ENCODE measurements around the gene ADM.
"Not testable (repeated sequence)": the region's sequence is repeated elsewhere in the genome, so short reads cannot be mapped to it uniquely, and the experiment has no call there.

Gene ADM, protein sequence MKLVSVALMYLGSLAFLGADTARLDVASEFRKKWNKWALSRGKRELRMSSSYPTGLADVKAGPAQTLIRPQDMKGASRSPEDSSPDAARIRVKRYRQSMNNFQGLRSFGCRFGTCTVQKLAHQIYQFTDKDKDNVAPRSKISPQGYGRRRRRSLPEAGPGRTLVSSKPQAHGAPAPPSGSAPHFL

DNA sequence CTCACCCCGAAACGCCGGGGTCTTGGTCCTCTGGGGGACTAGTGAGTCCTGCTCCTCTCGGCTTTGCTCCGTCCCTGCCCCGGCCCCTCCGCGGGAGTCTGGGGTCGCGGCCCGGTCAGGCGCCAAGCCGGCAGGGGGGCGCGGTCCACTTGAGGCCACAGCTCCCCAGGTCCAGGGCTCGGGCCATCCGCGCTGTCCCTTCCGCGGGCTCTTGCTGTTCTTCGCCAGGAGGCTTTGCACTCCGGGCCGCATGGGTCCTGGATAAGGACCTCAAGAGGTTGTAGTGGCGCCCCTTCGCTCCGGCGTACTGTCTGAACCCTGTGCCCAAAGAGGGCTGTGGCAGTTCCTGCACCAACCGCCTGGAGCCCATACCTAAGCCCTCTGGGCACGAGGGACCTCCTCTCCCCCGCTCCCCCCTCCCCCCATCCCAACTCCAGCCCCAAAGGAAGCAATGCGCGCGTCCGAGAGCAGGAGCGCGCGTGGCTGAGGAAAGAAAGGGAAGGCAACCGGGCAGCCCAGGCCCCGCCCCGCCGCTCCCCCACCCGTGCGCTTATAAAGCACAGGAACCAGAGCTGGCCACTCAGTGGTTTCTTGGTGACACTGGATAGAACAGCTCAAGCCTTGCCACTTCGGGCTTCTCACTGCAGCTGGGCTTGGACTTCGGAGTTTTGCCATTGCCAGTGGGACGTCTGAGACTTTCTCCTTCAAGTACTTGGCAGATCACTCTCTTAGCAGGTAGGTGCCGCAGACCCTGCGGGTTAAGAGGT, at the start of gene ADM:
TSS of gene ADM (plus strand) at position 579 of the 767 bp plus-strand sequence. CDS start 628 bp downstream, outside the sequence.
- TF ChIP-seq, protein P1, sequence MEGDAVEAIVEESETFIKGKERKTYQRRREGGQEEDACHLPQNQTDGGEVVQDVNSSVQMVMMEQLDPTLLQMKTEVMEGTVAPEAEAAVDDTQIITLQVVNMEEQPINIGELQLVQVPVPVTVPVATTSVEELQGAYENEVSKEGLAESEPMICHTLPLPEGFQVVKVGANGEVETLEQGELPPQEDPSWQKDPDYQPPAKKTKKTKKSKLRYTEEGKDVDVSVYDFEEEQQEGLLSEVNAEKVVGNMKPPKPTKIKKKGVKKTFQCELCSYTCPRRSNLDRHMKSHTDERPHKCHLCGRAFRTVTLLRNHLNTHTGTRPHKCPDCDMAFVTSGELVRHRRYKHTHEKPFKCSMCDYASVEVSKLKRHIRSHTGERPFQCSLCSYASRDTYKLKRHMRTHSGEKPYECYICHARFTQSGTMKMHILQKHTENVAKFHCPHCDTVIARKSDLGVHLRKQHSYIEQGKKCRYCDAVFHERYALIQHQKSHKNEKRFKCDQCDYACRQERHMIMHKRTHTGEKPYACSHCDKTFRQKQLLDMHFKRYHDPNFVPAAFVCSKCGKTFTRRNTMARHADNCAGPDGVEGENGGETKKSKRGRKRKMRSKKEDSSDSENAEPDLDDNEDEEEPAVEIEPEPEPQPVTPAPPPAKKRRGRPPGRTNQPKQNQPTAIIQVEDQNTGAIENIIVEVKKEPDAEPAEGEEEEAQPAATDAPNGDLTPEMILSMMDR (conservative IDR thresholded peaks at IDR 0.05; ENCODE audit: control insufficient read depth, insufficient read depth, low read depth, low read length), result no peak
- peak; percentile 89 for DNase-seq (ENCODE audit: low read depth)
- peak within 1 kb of the TSS; percentile 98 for H3K4me3 ChIP-seq (ENCODE audit: control insufficient read depth, low read depth, low read length)

DNA sequence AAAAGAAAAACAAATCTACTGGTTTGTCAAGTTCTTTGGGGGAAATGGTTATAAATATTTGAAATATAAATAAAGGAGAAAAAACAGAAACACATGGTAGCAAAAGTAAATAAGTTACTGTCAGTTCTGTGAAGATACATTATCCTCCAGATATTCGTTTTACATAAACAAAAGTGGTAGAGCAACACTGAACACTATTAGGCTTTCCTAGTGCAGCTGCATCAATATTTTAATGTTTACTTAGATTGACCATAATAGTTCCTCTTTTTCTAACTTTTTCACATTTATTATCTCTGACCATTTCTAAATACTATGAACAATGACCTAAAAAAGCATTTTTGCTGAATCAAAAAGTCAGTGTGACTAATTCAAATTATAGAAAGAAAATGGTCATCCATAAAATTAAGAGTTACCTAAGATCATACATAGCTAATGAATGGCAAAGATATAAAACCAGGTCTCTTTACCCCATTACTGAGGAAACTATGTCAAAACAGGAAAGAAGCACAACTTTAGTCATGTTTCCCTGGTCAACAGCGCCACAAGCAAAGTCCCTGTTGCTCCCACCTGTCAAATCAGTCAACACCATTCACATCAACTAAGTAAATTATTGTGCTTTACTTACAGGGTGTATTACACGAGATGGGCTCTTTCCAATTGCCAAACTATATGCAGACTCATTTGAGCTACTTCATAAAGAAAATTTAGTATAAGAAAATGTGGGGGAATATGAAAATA, 49.3 kb upstream of the ADM start:
- DNase-seq (ENCODE audit: low read depth), result no peak
- TF ChIP-seq, protein P1 (conservative IDR thresholded peaks at IDR 0.05; ENCODE audit: control insufficient read depth, insufficient read depth, low read depth, low read length), result no peak
- H3K4me3 ChIP-seq (ENCODE audit: control insufficient read depth, low read depth, low read length), result no peak overlapping the region

DNA sequence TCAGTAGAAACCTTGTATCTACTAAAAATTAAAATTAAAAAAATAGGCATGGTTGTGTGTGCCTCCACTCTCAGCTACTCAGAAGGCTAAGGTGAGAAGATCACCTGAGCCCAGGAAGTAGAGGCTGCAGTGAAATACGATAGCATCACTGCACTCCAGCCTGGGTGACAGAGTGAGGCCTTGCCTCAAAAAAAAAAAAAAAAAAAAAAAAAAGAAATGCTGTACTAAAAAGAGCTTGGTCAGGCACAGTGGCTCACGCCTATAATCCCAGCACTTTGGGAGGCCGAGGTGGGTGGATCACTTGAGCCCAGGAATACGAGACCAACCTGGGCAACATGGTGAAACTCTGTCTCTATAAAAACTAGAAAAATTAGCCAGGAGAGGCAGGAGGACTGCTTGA, 47.4 kb upstream of the ADM start:
- no peak overlapping the region for H3K4me3 ChIP-seq (ENCODE audit: control insufficient read depth, low read depth, low read length)
- no peak for DNase-seq (ENCODE audit: low read depth)
- TF ChIP-seq, protein P1 (conservative IDR thresholded peaks at IDR 0.05; ENCODE audit: control insufficient read depth, insufficient read depth, low read depth, low read length), result no peak

DNA sequence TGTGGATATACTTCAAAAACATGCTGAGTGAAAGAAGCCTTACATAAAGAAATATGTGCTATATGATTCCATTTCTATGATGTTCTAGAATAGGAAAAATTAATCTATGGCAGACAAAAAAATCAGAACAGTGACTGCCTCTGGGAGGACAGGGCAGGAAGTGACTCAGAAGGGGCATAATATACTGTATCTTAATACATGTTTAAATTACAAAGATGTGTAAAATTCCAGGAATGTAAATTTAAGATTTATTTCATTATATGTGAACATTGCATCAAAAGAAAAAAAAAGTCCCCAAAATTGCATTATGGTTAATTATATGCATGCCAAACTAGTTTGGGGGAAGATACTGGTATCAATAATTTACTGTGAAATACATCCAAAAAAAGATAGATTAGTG, 43.1 kb upstream of the ADM start:
- H3K4me3 ChIP-seq (ENCODE audit: control insufficient read depth, low read depth, low read length), result no peak overlapping the region
- DNase-seq (ENCODE audit: low read depth), result no peak
- TF ChIP-seq, protein P1 (conservative IDR thresholded peaks at IDR 0.05; ENCODE audit: control insufficient read depth, insufficient read depth, low read depth, low read length), result no peak

DNA sequence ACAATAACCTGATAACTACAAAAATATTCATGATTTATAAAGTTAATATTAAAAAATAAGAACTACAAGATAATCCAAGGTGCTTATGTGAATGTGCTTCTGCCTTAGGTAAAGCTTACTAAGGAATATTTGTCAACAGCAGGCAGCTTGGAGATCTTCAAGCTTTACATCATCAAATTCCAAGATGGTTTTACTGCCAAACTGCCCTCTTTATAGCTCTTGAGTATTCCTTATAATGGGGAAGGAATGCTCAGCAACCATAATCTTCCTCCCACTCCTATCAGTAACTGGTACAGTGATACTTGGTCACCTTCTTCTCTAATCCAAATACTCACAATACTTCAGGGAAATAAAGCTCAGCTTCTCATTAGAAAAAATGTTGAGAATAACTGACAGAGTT, 40.9 kb upstream of the ADM start:
- DNase-seq (ENCODE audit: low read depth), result peak; percentile 73
- TF ChIP-seq, protein P1 (conservative IDR thresholded peaks at IDR 0.05; ENCODE audit: control insufficient read depth, insufficient read depth, low read depth, low read length), result no peak
- no peak overlapping the region for H3K4me3 ChIP-seq (ENCODE audit: control insufficient read depth, low read depth, low read length)

DNA sequence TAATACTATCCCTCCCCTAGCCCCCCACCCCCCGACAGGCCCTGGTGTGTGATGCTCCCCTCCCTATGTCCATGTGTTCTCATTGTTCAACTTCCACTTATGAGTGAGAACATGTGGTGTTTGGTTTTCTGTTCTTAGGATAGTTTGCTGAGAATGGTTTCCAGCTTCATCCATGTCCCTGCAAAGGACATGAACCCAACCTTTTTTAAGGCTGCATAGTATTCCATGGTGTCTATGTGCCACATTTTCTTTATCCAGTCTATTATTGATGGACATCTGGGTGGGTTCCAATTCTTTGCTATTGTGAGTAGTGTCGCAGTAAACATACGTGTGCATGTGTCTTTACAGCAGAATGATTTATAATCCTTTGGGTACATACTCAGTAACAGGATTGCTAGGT, 40.2 kb upstream of the ADM start:
- H3K4me3 ChIP-seq (ENCODE audit: control insufficient read depth, low read depth, low read length); DNase-seq (ENCODE audit: low read depth): not testable (repeated sequence)

DNA sequence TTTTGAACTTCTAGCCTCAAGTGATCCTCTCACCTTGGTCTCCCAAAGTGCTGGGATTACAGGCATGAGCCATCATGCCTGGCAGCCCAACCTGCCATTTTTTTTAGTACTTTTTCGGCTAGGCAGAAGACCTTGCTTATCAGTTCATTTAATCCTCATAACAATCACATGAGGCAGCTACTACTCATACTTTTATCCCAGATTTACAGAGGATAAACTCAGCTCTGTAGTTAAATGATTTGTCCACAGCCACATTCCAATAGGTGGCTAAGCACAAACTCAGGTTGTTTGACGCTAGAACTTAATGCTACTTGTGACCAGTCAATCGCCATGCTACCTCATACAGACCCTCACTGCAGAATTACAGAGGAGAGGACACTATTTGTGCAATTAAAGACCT, 38.9 kb upstream of the ADM start:
- TF ChIP-seq, protein P1 (conservative IDR thresholded peaks at IDR 0.05; ENCODE audit: control insufficient read depth, insufficient read depth, low read depth, low read length), result no peak
- no peak overlapping the region for H3K4me3 ChIP-seq (ENCODE audit: control insufficient read depth, low read depth, low read length)
- DNase-seq (ENCODE audit: low read depth), result no peak
